ENCODE data around the gene CIBAR2. TPM values are rescaled to one million over a fixed set of nuclear protein-coding genes. Genes with fewer than 3 reads are reported as not detected.
"Not testable (repeated sequence)": the region's sequence is repeated elsewhere in the genome, so short reads cannot be mapped to it uniquely, and the experiment has no call there.

CIBAR2 gene
- total RNA-seq, 1 experiment from 2014 or later, result 0.72 TPM

DNA sequence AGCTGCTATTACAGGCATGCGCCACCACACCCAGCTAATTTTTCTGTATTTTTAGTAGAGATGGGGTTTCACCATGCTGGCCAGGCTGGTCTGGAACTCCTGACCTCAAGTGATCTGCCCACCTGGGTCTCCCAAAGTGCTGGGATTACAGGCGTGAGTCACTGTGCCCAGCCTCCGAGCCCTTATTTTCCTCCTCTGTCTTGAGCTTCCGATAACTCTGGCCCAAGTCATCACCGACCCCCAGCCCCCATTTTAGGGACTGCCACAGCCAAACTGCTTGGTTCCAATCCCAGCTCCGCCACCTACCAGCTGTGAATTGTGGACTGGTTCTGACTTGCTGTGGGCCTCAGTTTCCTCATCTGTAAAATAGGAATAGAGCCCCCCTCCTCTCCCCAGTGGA lies 11.2 kb upstream of the CIBAR2 start:
- H3K4me3 ChIP-seq, result peak overlapping the region; percentile 18
- not testable (repeated sequence) for H3K36me3 ChIP-seq, DNase-seq, H3K27me3 ChIP-seq, H3K9me3 ChIP-seq

DNA sequence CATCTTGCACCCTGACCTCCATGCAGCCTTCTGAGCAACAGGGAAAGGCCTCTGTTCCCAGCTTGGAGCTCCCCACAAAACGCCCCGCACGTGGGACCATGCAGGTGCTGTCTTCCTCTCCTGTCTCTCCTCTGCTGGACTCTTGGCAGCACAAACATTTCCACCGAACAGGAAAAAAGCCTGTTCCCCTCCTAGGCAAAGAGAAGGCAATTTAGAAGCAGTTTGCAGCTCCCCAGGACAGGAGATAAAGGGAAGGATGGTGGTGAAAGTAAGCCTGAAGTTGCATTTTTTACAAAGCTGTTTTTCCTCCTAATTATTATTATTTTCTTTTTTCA lies 7.7 kb upstream of the CIBAR2 start:
- H3K9me3 ChIP-seq, result no peaks in the 10 kb centered on the region
- no peak overlapping the region for H3K4me3 ChIP-seq
- DNase-seq, result no peak
- no peaks in the 10 kb centered on the region for H3K27me3 ChIP-seq
- H3K36me3 ChIP-seq, result no peaks in the 10 kb centered on the region

DNA sequence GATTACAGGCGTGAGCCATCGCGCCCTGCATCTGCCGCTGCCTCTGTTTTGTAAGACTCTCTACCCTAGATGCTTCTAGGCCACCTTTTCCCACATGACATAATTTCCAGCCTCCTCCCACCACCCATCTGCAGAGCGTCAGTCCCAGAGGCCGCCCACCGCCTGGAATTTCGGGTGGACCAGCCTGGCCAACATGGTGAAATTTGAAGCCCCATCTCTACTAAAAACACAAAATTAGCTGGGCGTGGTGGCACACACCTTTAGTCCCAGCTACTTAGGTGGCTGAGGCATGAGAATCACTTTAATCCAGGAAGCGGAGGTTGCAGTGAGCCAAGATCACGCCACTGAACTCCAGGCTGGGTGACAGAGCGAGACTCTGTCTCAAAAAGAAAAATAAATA lies 5.1 kb upstream of the CIBAR2 start:
- no peak for DNase-seq
- no peak overlapping the region for H3K4me3 ChIP-seq
- H3K9me3 ChIP-seq, result no peaks in the 10 kb centered on the region
- H3K36me3 ChIP-seq, result no peaks in the 10 kb centered on the region
- H3K27me3 ChIP-seq, result no peaks in the 10 kb centered on the region

DNA sequence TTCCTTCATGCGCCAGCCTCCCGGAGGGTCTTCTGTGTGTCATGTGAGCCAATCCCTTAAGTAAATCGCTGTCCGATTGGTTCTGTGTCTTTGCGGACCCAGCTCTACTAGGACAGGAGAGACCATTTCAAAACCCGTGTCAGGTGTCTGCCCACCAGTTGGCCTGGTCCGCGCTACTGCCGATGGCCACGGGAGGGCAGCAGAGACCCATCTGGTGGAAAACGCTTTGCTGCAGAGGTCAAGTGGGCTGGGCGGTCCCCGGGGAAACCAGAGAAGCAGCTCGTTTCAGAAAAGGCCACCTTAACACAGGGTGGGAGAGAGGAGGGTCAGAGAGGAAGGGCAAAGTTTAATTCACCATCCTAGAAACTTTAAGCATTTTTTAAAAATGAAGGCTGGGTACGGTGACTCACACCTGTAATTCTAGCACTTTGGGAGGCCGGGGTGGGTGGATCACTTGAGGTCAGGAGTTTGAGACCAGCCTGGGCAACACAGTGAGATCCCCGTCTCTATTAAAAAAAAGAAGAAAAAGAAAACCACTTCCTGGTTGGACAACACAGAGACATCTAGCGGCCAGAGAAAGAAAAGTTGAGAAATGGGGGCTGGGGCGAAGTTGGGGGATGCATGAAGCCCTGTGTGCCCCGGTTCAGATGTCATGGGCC lies 2.8 kb upstream of the CIBAR2 start:
- Histone ChIP-seq H3K27me3 (no peaks in the 10 kb centered on the region), H3K4me3 (no peak overlapping the region), H3K36me3 (no peaks in the 10 kb centered on the region), H3K9me3 (no peaks in the 10 kb centered on the region)
- DNase-seq, result peak; percentile 75

DNA sequence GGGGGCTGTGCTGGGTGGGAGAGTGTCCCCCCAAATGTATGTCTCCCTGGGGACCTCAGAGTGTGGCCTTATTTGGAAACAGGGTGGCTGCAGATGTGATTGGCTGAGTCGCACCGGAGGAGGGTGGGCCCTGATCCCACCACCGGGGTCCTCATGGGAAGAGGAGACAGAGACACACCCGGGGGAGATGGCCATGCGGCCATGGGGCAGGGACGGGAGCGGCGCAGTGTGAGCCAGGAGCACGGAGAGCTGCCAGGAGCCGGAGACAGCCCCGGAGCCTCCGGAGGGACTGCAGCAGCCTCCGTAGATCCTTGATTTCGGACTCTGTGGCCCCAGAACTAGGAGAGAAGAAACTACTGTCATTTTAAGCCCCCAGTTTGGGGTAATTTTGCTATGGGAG lies 1.6 kb upstream of the CIBAR2 start:
- H3K9me3 ChIP-seq, result no peaks in the 10 kb centered on the region
- H3K4me3 ChIP-seq, result no peak overlapping the region
- H3K36me3 ChIP-seq, result no peaks in the 10 kb centered on the region
- no peaks in the 10 kb centered on the region for H3K27me3 ChIP-seq
- no peak for DNase-seq

DNA sequence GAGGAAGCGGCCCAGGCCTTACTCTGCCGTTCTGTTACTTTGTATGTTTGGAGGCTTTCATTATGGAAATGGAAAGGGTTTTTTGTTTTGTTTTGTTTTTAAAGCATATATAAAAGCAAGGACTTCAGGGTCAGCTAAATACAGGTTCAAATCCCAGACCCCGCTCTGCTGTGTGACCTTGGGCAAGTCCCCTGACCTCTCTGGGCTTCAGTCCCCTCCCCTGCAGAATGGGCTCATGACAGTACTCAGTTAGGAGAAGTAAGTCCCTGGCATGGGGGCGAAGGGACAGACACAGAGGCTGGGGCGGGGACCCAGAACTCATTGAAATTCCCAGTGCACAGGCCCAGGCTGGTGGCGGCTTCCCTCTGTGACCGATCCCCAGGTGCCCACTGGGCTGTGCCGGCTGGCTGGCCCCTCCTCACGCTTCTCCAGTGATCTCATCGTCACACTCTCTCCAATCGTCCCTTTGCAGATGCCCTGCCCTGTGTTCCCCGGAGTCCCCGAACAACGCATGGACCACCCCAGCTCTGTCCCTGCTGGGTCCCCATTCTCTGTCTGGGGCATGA lies 979 bp upstream of the CIBAR2 start:
- no peak for DNase-seq

DNA sequence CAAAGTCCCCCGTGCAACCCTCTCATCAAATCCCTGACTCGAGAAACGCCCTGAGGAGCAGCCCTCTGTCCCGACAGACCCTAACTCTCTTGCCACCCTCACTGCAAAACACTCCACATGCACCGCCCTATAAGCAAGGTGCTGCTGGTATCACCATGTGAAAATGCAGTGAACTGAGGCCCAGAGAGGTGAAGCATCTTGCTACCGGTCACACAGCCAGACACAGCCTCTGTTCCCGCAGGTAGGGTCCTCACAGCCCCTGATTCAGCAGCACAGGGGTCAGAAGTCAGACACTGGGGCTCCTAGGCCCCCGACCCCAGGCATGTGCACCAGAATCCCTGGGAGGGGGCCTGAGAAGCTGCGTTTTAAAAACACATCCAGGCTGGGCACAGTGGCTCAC lies 1.1 kb downstream of the CIBAR2 start:
- DNase-seq, result no peak
- Histone ChIP-seq H3K36me3 (no peaks in the 10 kb centered on the region), H3K4me3 (no peak overlapping the region), H3K27me3 (no peaks in the 10 kb centered on the region), H3K9me3 (no peaks in the 10 kb centered on the region)

More for the DNA sequence above, 979 bp upstream of the CIBAR2 start:
- Histone ChIP-seq H3K36me3 (no peaks in the 10 kb centered on the region), H3K27me3 (no peaks in the 10 kb centered on the region), H3K4me3 (no peak overlapping the region), H3K9me3 (no peaks in the 10 kb centered on the region)

DNA sequence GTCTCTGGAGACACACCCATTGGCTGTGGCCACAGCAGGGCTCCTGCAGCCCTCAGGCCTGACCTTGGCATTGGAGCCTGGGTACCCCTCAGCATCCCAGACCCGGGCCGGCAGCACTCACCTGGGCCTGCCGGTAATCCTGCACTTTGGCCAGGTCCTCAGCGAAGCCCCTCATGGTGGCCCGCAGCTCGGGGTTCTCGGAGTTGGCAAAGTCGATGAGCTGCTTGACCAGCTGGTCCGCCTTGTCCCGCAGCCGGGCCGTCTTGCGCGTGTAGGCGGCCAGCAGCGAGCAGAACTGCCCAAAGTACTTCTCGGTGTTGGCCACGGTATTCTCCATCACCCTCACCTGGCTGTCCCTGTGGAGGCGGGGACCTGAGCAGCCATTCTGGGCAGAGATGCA lies 2.2 kb downstream of the CIBAR2 start:
- Histone ChIP-seq H3K4me3 (no peak overlapping the region), H3K9me3 (no peaks in the 10 kb centered on the region), H3K36me3 (no peaks in the 10 kb centered on the region), H3K27me3 (no peaks in the 10 kb centered on the region)
- no peak for DNase-seq

DNA sequence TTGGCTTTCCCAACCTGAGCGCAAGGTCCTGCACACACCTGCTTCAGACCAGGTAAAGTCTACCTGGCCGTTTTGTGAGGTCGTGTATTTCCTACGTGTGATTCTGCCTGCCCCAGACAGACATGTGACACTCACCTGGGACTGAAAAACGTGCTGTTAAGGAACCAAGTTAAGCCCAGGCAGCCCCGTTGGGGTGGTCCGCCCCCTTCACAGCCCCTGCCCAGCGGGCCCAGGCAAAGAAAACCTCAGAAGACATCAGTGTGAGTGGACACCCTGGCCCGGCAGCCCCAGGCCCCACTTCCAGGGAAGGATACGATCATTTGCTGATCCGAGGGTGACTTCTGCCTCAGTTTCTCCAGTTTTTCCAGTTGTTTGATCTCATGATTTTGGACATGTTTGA lies 4.7 kb downstream of the CIBAR2 start:
- no peaks in the 10 kb centered on the region for H3K27me3 ChIP-seq

DNA sequence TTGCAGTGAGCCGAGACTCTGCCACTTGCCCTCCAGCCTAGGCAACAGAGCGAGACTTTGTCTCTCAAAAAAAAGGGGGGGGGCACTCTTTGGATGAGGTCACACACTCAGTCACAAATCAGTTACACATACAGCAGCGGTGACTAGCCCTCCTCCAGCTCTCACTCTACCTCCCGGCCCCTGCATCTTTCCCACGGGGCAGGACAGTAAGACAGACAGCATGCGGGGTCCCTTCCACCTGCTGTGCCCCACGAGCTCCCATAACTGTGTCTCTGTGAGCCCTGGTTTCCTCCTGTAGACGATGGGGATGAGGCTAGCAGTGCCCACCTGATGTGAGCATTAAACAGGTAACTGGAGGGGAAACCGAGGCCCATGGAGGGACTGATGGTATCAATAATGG lies 5.2 kb downstream of the CIBAR2 start:
- no peak for DNase-seq
- Histone ChIP-seq H3K4me3 (no peak overlapping the region), H3K9me3 (no peaks in the 10 kb centered on the region), H3K36me3 (no peaks in the 10 kb centered on the region), H3K27me3 (no peaks in the 10 kb centered on the region)

More for the DNA sequence above, 4.7 kb downstream of the CIBAR2 start:
- Histone ChIP-seq H3K36me3 (no peaks in the 10 kb centered on the region), H3K9me3 (no peaks in the 10 kb centered on the region), H3K4me3 (no peak overlapping the region)
- no peak for DNase-seq

DNA sequence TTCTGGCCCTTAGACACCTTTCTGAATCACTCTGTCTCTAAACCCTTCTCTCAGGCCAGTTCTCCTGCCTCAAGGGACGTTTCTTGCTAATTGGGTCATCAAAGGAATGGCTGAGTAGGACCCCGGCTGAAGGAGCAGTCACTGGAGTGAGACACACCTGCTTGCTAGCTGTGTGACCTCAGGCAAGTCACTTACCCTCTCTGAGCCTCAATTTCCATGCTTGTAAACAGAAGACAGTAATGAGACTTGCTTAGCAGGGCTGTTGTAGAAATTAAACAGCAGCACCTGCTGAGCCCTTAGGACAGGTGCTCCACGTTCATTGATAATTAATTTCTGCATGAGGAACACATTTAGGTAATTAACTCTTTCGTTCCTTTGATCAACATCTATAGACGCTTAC lies 6.8 kb downstream of the CIBAR2 start:
- H3K4me3 ChIP-seq, result no peak overlapping the region
- no peaks in the 10 kb centered on the region for H3K9me3 ChIP-seq
- H3K27me3 ChIP-seq, result no peaks in the 10 kb centered on the region
- DNase-seq, result no peak
- H3K36me3 ChIP-seq, result no peaks in the 10 kb centered on the region

DNA sequence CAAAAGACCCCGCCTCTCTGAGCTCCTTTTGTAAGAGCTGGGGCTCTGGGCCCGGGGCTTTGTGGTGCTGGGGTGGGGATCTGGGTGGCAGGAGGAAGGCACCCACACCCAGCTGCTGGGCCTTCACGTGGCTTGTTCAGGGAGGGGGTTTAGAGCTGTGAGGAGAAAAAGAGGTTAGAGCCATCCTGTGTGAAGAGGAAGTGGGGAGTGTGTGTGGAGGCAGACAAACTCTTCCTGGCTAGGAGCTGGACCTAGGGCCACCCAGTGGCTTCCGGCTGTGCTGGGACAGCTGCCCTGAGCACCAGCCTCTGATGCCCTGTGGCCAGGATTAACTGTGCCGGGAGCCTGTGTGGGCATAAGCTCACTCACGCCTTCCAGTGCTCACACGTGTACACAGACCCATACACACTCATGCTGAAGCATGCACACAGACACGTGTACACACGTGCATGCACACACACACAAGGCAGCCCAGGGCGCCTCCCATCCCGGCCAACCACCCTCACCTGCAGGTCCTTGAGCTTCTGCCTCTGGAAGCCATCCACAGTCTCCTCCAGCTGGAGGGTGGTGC lies 7.4 kb downstream of the CIBAR2 start:
- DNase-seq, result no peak
- H3K4me3 ChIP-seq, result no peak overlapping the region
- no peaks in the 10 kb centered on the region for H3K9me3 ChIP-seq
- H3K36me3 ChIP-seq, result no peaks in the 10 kb centered on the region
- no peaks in the 10 kb centered on the region for H3K27me3 ChIP-seq

DNA sequence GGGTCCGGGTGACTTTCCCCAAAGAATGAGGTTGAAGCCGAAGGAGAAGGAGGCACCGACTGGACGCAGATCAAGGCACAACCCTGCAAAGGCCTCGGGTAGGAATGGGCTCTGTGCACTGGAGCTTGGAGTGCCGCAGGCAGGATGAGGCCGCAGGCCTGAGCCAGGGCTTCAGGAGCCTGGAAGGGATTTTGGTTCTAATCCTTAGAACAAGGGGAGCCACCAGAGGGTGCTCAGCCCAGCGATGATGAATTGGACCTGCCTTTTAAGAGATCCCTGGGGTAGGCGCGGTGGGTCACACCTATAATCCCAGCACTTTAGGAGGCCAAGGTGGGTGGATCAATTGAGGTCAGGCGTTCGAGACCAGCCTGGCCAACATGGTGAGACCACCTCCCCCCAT lies 8.1 kb downstream of the CIBAR2 start:
- no peaks in the 10 kb centered on the region for H3K36me3 ChIP-seq
- H3K9me3 ChIP-seq, result no peaks in the 10 kb centered on the region
- H3K27me3 ChIP-seq, result no peaks in the 10 kb centered on the region
- DNase-seq, result no peak
- H3K4me3 ChIP-seq, result no peak overlapping the region

DNA sequence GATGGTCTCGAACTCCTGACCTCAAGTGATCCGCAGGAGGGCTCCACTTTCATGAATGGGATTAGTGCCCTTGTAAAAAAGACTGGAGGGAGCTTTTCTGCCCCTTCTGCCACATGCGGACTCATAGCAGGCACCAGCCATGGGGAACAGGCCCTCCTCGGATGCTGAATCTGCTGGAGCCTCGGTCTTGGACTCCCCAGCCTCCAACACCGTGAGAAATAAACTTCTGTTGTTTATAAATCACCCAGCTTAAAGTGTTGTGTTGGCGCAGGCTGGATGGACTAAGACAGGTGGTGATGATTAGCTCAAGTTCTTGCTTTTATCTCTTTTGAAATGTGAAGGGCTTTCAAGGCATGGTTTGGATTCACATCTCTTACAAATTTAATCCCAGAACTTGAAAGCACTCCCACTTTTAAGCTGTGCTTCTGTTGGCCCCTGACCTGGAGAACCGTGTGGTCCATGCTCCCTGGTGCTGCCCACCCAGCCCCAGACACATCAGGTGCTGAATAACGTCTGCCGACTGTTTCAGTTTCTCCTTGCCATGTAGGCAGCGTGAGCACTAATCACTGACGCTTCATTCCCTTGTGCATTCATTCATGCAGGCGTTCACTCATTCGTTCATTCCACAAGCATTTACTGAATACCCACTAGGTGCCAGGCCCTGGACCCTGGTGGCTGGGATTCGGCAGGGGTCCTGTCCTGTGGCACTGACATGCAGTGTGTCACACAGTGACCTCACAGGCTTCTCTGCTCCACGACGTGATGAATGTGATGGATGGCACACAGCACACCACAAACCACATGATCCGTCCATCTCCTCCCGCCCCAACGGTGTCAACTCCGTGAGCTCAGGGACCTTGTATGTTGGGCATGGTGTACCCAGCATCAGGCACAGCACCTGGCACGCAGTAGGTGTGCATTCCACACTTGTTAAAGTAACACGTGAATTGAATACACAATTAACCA lies 8.9 kb downstream of the CIBAR2 start:
- Histone ChIP-seq H3K9me3 (no peaks in the 10 kb centered on the region), H3K36me3 (no peaks in the 10 kb centered on the region), H3K27me3 (no peaks in the 10 kb centered on the region), H3K4me3 (no peak overlapping the region)
- DNase-seq, result no peak

DNA sequence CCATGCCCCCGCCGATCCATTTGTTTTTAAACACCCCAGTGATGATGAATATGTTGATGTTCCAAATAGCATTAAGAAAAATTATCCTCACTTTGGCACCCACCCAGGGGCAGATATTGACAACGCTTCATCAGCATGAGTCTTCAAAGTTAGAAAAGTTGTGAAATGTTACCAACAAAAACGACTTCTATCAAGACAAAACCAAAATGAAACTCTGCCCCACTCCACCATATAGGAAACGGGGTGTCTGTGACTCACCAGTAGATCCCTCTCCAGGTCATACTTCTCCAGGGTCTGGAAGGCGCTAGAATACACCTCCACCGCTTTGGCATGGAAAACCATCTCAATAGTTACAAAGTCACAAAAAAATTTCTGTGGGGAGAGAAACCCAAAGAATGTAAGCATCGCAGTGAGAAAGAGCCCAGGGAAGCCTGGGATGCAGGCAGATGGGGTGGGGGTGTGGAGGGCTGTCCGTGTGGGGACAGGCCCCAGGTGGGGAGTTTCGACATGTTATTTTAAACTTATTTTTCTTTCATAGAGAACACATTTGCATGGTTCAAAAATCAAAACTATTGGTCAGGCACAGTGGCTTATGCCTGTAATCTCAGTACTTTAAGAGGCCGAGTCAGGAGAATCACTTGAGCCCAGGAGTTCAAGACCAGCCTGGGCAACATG lies 10.2 kb downstream of the CIBAR2 start:
- no peaks in the 10 kb centered on the region for H3K36me3 ChIP-seq
- H3K9me3 ChIP-seq, result no peaks in the 10 kb centered on the region
- no peak for DNase-seq
- H3K4me3 ChIP-seq, result no peak overlapping the region
- no peaks in the 10 kb centered on the region for H3K27me3 ChIP-seq

DNA sequence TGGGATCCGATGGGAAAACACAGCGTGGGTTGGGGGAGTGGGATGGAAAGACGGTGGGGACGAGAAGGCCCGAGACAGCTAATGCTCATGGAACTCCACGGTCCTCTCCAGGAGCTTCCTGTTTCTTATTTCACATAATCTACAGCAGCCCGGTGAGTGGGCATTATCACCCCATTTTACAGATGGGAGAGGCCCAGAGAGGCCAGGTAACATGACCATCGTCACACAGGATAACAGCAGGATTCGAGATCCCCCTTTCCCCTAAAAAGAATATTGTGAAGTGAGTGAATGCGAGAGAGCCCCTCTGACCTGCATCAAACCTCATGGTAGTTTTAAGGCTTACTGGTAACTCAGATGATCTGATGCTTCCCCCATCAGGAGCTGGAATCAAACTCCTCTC lies 12.0 kb downstream of the CIBAR2 start:
- no peak for DNase-seq
- no peaks in the 10 kb centered on the region for H3K27me3 ChIP-seq
- no peaks in the 10 kb centered on the region for H3K36me3 ChIP-seq
- no peaks in the 10 kb centered on the region for H3K9me3 ChIP-seq
- no peak overlapping the region for H3K4me3 ChIP-seq

DNA sequence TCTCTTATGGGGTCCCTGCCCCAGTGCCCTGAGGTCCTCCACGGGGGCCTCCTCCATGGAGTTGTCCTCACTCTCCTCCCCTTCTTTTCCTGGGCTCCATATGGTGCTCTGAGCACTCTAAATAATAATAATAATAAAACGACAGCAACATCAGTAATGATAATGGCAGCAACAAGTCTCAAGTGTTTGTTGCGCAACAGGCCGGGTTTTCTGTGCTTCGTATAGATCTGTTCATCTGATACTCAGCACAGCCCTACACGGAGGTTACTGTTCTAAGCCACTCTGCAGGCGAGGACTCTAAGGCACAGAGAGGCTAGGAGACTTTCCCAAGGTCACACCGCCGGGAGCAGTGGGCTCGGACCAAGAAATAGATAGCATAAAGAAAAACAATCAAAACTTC lies 13.7 kb downstream of the CIBAR2 start:
- Histone ChIP-seq H3K27me3 (no peaks in the 10 kb centered on the region), H3K9me3 (no peaks in the 10 kb centered on the region), H3K4me3 (no peak overlapping the region), H3K36me3 (no peaks in the 10 kb centered on the region)
- DNase-seq, result no peak

All from MG63 (cell line).